ENCODE measurements around the gene RGS19. TPM values are rescaled to one million over a fixed set of nuclear protein-coding genes. Genes with fewer than 3 reads are reported as not detected.

Gene RGS19
- total RNA-seq, 1 donor from 2014 or later, result 9.5 TPM

GRCh38 chr20:64038565-64039292 lies 40.6 kb downstream of the RGS19 start:
- peak overlapping the region; percentile 89 for H3K27ac Mint-ChIP-seq
- H3K9me3 Mint-ChIP-seq, result no peaks in the 10 kb centered on the region
- peak overlapping the region; percentile 79 for H3K4me3 Mint-ChIP-seq
- peak; percentile 79 for TF ChIP-seq CTCF (conservative IDR thresholded peaks at IDR 0.05)
- no peaks in the 10 kb centered on the region for H3K36me3 Mint-ChIP-seq
- no peaks in the 10 kb centered on the region for H3K4me1 Mint-ChIP-seq (ENCODE audit: unreplicated experiment)
- DNase-seq (ENCODE audit: extremely low spot score, unreplicated experiment), result no peak
- H3K27me3 Mint-ChIP-seq, result peaks cover 52% of the 10 kb centered on the region

GRCh38 chr20:64038224-64038564 lies 41.1 kb downstream of the RGS19 start:
- H3K4me3 Mint-ChIP-seq, result no peak overlapping the region
- DNase-seq (ENCODE audit: extremely low spot score, unreplicated experiment), result no peak
- no peaks in the 10 kb centered on the region for H3K9me3 Mint-ChIP-seq
- no peaks in the 10 kb centered on the region for H3K4me1 Mint-ChIP-seq (ENCODE audit: unreplicated experiment)
- H3K36me3 Mint-ChIP-seq, result no peaks in the 10 kb centered on the region
- peaks cover 47% of the 10 kb centered on the region for H3K27me3 Mint-ChIP-seq
- TF ChIP-seq CTCF (conservative IDR thresholded peaks at IDR 0.05), result no peak
- no peak overlapping the region for H3K27ac Mint-ChIP-seq

GRCh38 chr20:64037498-64038213 lies 41.7 kb downstream of the RGS19 start:
- H3K4me3 Mint-ChIP-seq, result peak overlapping the region; percentile 80
- peaks cover 47% of the 10 kb centered on the region for H3K27me3 Mint-ChIP-seq
- H3K36me3 Mint-ChIP-seq, result no peaks in the 10 kb centered on the region
- DNase-seq (ENCODE audit: extremely low spot score, unreplicated experiment), result no peak
- no peaks in the 10 kb centered on the region for H3K9me3 Mint-ChIP-seq
- H3K27ac Mint-ChIP-seq, result peak overlapping the region; percentile 74
- TF ChIP-seq CTCF (conservative IDR thresholded peaks at IDR 0.05), result no peak
- no peaks in the 10 kb centered on the region for H3K4me1 Mint-ChIP-seq (ENCODE audit: unreplicated experiment)

GRCh38 chr20:64037199-64037497 lies 42.2 kb downstream of the RGS19 start:
- Mint-ChIP-seq H3K27me3 (peaks cover 47% of the 10 kb centered on the region), H3K4me3 (no peak overlapping the region), H3K27ac (no peak overlapping the region)

More at GRCh38 chr20:64037199-64037497, 42.2 kb downstream of the RGS19 start:
- Mint-ChIP-seq H3K9me3 (no peaks in the 10 kb centered on the region), H3K36me3 (no peaks in the 10 kb centered on the region), H3K4me1 (ENCODE audit: unreplicated experiment) (no peaks in the 10 kb centered on the region)
- no peak for DNase-seq (ENCODE audit: extremely low spot score, unreplicated experiment)
- no peak for TF ChIP-seq CTCF (conservative IDR thresholded peaks at IDR 0.05)
